ENCODE data around the gene LTBP3.

The LTBP3 gene

GRCh38 chr11:65585396-65586246, 27.5 kb upstream of the LTBP3 start:
- no peak for DNase-seq (ENCODE audit: low read depth, low spot score)

- DNase-seq (ENCODE audit: low read depth, low spot score) = peak; percentile 59
These were observed 26.6 kb upstream of the LTBP3 start for GRCh38 chr11:65584723-65585171.

GRCh38 chr11:65584106-65584505, 25.9 kb upstream of the LTBP3 start:
- no peak for DNase-seq (ENCODE audit: low read depth, low spot score)

GRCh38 chr11:65583589-65583988, 25.4 kb upstream of the LTBP3 start:
- DNase-seq (ENCODE audit: low read depth, low spot score) = no peak

- no peak for DNase-seq (ENCODE audit: low read depth, low spot score)
These were observed 23.8 kb upstream of the LTBP3 start for GRCh38 chr11:65581928-65582327.

- DNase-seq (ENCODE audit: low read depth, low spot score) = no peak
These were observed 22.6 kb upstream of the LTBP3 start for GRCh38 chr11:65580756-65581155.

- DNase-seq (ENCODE audit: low read depth, low spot score) = no peak
These were observed 22.0 kb upstream of the LTBP3 start for GRCh38 chr11:65580031-65580692.

- DNase-seq (ENCODE audit: low read depth, low spot score) = no peak
These were observed 21.1 kb upstream of the LTBP3 start for GRCh38 chr11:65579291-65579690.

- DNase-seq (ENCODE audit: low read depth, low spot score) = no peak
These were observed 20.5 kb upstream of the LTBP3 start for GRCh38 chr11:65578667-65579066.

GRCh38 chr11:65578134-65578533, 20.0 kb upstream of the LTBP3 start:
- no peak for DNase-seq (ENCODE audit: low read depth, low spot score)

GRCh38 chr11:65577756-65578109, 19.6 kb upstream of the LTBP3 start:
- DNase-seq (ENCODE audit: low read depth, low spot score) = no peak

GRCh38 chr11:65576867-65577755, 19.0 kb upstream of the LTBP3 start:
- peak; percentile 84 for DNase-seq (ENCODE audit: low read depth, low spot score)

GRCh38 chr11:65576232-65576866, 18.2 kb upstream of the LTBP3 start:
- DNase-seq (ENCODE audit: low read depth, low spot score) = no peak

GRCh38 chr11:65575568-65576231, 17.5 kb upstream of the LTBP3 start, which contains the start of gene EHBP1L1:
Gene EHBP1L1 (plus strand): TSS chr11:65576053. CDS start chr11:65576303, 250 bp downstream.
- peak; percentile 65 for DNase-seq (ENCODE audit: low read depth, low spot score)

GRCh38 chr11:65574811-65575567, 16.8 kb upstream of the LTBP3 start:
- peak; percentile 50 for DNase-seq (ENCODE audit: low read depth, low spot score)

- peak; percentile 98 for DNase-seq (ENCODE audit: low read depth, low spot score)
These were observed 16.1 kb upstream of the LTBP3 start for GRCh38 chr11:65574109-65574810.

GRCh38 chr11:65573391-65574079, 15.4 kb upstream of the LTBP3 start:
- DNase-seq (ENCODE audit: low read depth, low spot score) = no peak

GRCh38 chr11:65572356-65573051, 14.3 kb upstream of the LTBP3 start, which contains the start of gene FAM89B:
Gene FAM89B (plus strand): TSS chr11:65572538. CDS start chr11:65572670, 132 bp downstream.
- DNase-seq (ENCODE audit: low read depth, low spot score) = peak; percentile 94
